GM23338 (cell line): ENCODE results near the gene JARID2.

Experiments used
- CTCF ChIP-seq, 2 experiments: fragments of 200-600 bp in 1 of 2; sonication (generic) in 1 of 2; conservative IDR thresholded peaks; 2 replicates each; pipeline versions ENCODE4 v1.5.1 to v1.6.1; 2016 to 2017; ENCODE audit warnings: antibody characterized with exemption in 2 of 2, low read depth in 2 of 2, mild to moderate bottlenecking in 2 of 2, moderate library complexity in 1 of 2
- EZH2 ChIP-seq: fragments of 200-600 bp; sonication (generic); IDR thresholded peaks from one replicate; pipeline ENCODE4 v1.8.0; 2017; ENCODE audit warnings: antibody characterized with exemption, mild to moderate bottlenecking, low read depth; ENCODE audit not compliant: unreplicated experiment
- EZH2phosphoT487 ChIP-seq: fragments of 200-600 bp; sonication (generic); IDR thresholded peaks from one replicate; pipeline ENCODE4 v1.8.1; 2018; ENCODE audit warnings: antibody characterized with exemption; ENCODE audit not compliant: unreplicated experiment

- no peak for TF ChIP-seq CTCF (conservative IDR thresholded peaks at IDR 0.05; ENCODE audit: low read depth in 2 of 2)
- no peak for TF ChIP-seq EZH2phosphoT487
- no peak for TF ChIP-seq EZH2
These were observed 67.5 kb downstream of the JARID2 start for GRCh38 chr6:15313367-15313766.
